Esophagus muscularis mucosa (tissue), 4 donors: ENCODE measurements around the gene NKPD1.

ENCODE experiments used
- EP300 ChIP-seq: sonication (generic); formaldehyde crosslinking; IDR thresholded peaks from one replicate; pipeline ENCODE4 v1.6.1; 2017; ENCODE audit warnings: antibody characterized with exemption
- POLR2A ChIP-seq: fragments of 450-650 bp; IDR thresholded peaks from one replicate; pipeline ENCODE4 v1.6.1; 2017; ENCODE audit warnings: antibody characterized with exemption, moderate library complexity, mild to moderate bottlenecking, low read depth
- POLR2AphosphoS5 ChIP-seq, 2 donors: sonication (generic); formaldehyde crosslinking; IDR thresholded peaks; one replicate each; pipeline ENCODE4 v1.6.1; 2017; ENCODE audit warnings: antibody characterized with exemption in 2 of 2
- TF ChIP-seq, protein P1 (sequence below), 3 experiments: fragments of 200-600 bp in 2 of 3; fragments of 450-650 bp in 1 of 3; sonication (generic) in 2 of 3; IDR thresholded peaks; one replicate each; pipeline ENCODE4 v1.5.1; 2017 to 2019; ENCODE audit warnings: antibody characterized with exemption in 3 of 3, mild to moderate bottlenecking in 2 of 3, moderate library complexity in 1 of 3

DNA sequence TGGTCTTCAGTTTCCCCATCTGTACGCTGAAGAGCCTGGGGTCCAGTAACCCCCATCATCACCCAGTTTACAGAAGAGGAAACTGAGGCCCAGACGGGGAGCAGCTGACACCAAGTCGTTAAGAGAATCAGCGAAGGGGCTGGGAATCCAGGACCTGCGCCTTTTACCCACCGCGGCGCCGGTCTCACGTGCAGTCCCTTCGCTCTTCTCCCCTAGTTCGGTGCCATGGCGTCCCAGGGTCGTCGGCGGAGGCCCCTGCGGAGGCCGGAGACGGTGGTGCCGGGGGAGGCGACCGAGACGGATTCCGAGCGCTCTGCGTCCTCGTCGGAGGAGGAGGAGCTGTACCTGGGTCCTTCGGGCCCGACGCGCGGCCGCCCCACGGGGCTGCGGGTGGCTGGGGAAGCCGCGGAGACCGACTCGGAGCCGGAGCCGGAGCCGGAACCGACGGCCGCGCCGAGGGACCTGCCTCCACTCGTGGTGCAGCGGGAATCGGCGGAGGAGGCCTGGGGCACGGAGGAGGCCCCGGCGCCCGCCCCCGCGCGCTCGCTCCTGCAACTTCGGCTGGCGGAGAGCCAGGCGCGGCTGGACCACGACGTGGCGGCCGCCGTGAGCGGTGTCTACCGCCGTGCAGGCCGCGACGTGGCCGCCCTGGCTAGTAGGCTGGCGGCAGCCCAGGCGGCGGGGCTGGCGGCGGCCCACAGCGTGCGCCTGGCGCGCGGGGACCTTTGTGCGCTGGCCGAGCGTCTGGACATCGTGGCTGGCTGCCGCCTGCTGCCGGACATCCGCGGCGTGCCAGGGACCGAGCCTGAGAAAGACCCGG lies 18.5 kb upstream of the NKPD1 start:
- TF ChIP-seq, protein P1, sequence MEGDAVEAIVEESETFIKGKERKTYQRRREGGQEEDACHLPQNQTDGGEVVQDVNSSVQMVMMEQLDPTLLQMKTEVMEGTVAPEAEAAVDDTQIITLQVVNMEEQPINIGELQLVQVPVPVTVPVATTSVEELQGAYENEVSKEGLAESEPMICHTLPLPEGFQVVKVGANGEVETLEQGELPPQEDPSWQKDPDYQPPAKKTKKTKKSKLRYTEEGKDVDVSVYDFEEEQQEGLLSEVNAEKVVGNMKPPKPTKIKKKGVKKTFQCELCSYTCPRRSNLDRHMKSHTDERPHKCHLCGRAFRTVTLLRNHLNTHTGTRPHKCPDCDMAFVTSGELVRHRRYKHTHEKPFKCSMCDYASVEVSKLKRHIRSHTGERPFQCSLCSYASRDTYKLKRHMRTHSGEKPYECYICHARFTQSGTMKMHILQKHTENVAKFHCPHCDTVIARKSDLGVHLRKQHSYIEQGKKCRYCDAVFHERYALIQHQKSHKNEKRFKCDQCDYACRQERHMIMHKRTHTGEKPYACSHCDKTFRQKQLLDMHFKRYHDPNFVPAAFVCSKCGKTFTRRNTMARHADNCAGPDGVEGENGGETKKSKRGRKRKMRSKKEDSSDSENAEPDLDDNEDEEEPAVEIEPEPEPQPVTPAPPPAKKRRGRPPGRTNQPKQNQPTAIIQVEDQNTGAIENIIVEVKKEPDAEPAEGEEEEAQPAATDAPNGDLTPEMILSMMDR (IDR thresholded peaks at IDR 0.05), result no peak
- no peak for TF ChIP-seq POLR2A
- no peak for TF ChIP-seq EP300
- TF ChIP-seq POLR2AphosphoS5 (IDR thresholded peaks at IDR 0.05), result no peak
